ENCODE results near the gene HLF.

HLF gene

GRCh38 chr17:55345132-55345531 lies 80.4 kb downstream of the HLF start:
- H3K27ac ChIP-seq: no peak overlapping the region
- no peak for DNase-seq (ENCODE audit: low read depth, low spot score)

- no peak overlapping the region for H3K27ac ChIP-seq
- DNase-seq (ENCODE audit: low read depth, low spot score): no peak
Measured at GRCh38 chr17:55346658-55347057, 81.9 kb downstream of the HLF start.

- no peak overlapping the region for H3K27ac ChIP-seq
- no peak for DNase-seq (ENCODE audit: low read depth, low spot score)
Measured at GRCh38 chr17:55347341-55347740, 82.6 kb downstream of the HLF start.

GRCh38 chr17:55348749-55349354 lies 84.1 kb downstream of the HLF start:
- H3K27ac ChIP-seq: no peak overlapping the region
- DNase-seq (ENCODE audit: low read depth, low spot score): no peak

- no peak for DNase-seq (ENCODE audit: low read depth, low spot score)
Measured at GRCh38 chr17:55350825-55351205, 86.1 kb downstream of the HLF start.

GRCh38 chr17:55351226-55351625 lies 86.5 kb downstream of the HLF start:
- no peak overlapping the region for H3K27ac ChIP-seq
- DNase-seq (ENCODE audit: low read depth, low spot score): no peak

More at GRCh38 chr17:55350825-55351205, 86.1 kb downstream of the HLF start:
- no peak overlapping the region for H3K27ac ChIP-seq

GRCh38 chr17:55354010-55354409 lies 89.2 kb downstream of the HLF start:
- no peak for DNase-seq (ENCODE audit: low read depth, low spot score)
- H3K27ac ChIP-seq: no peak overlapping the region

- no peak overlapping the region for H3K27ac ChIP-seq
- no peak for DNase-seq (ENCODE audit: low read depth, low spot score)
Measured at GRCh38 chr17:55354941-55355340, 90.2 kb downstream of the HLF start.

- peak; percentile 8 for DNase-seq (ENCODE audit: low read depth, low spot score)
- H3K27ac ChIP-seq: no peak overlapping the region
Measured at GRCh38 chr17:55356434-55357328, 91.9 kb downstream of the HLF start.

- DNase-seq (ENCODE audit: low read depth, low spot score): no peak
- no peak overlapping the region for H3K27ac ChIP-seq
Measured at GRCh38 chr17:55360971-55361370, 96.2 kb downstream of the HLF start.

GRCh38 chr17:55363033-55363432 lies 98.3 kb downstream of the HLF start:
- no peak for DNase-seq (ENCODE audit: low read depth, low spot score)
- no peak overlapping the region for H3K27ac ChIP-seq

- no peak for DNase-seq (ENCODE audit: low read depth, low spot score)
- no peak overlapping the region for H3K27ac ChIP-seq
Measured at GRCh38 chr17:55366020-55366481, 101.3 kb downstream of the HLF start.

GRCh38 chr17:55368706-55369105 lies 103.9 kb downstream of the HLF start:
- H3K27ac ChIP-seq: no peak overlapping the region
- DNase-seq (ENCODE audit: low read depth, low spot score): no peak

All from epithelial cell of prostate (primary cell).